ENCODE data around the gene CLPTM1.

Gene CLPTM1

GRCh38 chr19:45025264-45025663 is 70.1 kb downstream of the CLPTM1 start:
- no peaks in the 10 kb centered on the region for H3K79me1 ChIP-seq (ENCODE audit: low read depth, low read length)
- no peak overlapping the region for H3K4me2 ChIP-seq (ENCODE audit: insufficient read depth, low read length, poor library complexity, severe bottlenecking)
- no peak overlapping the region for H2BK12ac ChIP-seq (ENCODE audit: low read length)
- no peaks in the 10 kb centered on the region for H3K4me1 ChIP-seq (ENCODE audit: control insufficient read depth in 2 of 2, insufficient read depth in 1 of 2, low read depth in 1 of 2, low read length in 2 of 2)
- no peaks in the 10 kb centered on the region for H3K27me3 ChIP-seq (ENCODE audit: control insufficient read depth in 3 of 3, insufficient read depth in 3 of 3, low read depth in 1 of 3, low read length in 3 of 3)
- no peak overlapping the region for H2BK120ac ChIP-seq (ENCODE audit: low read depth, low read length)
- no peak overlapping the region for H4K8ac ChIP-seq (ENCODE audit: low read depth, low read length)
- no peaks in the 10 kb centered on the region for H3K36me3 ChIP-seq (replicated peaks in 1 of 2; ENCODE audit: control insufficient read depth in 2 of 2, insufficient read depth in 2 of 2, low read length in 2 of 2)
- no peak overlapping the region for H2BK5ac ChIP-seq (ENCODE audit: low read length)
- no peak overlapping the region for H4K91ac ChIP-seq (ENCODE audit: low read depth, low read length, poor library complexity)
- no peak overlapping the region for H3K27ac ChIP-seq (replicated peaks; ENCODE audit: low read length)
- no peak overlapping the region for H3K4ac ChIP-seq (ENCODE audit: low read length)
- no peak overlapping the region for H3K14ac ChIP-seq (ENCODE audit: low read length)
- H3K18ac ChIP-seq (ENCODE audit: low read length), result no peak overlapping the region
- no peak for DNase-seq (ENCODE audit: low spot score)
- peak overlapping the region; percentile 80 for H3K23ac ChIP-seq (ENCODE audit: low read depth, low read length, poor library complexity)
- no CpG with 5 or more reads among the region's 9 CpGs for WGBS, 2 donors (ENCODE audit: extremely low coverage in 2 of 2, insufficient read length in 2 of 2, insufficient replicate concordance in 1 of 2)
- peaks cover 0 to 2% of the 10 kb centered on the region in 2 donors for H3K9me3 ChIP-seq (replicated peaks in 1 of 2; ENCODE audit: control insufficient read depth in 2 of 2, insufficient read depth in 1 of 2, low read depth in 1 of 2, low read length in 2 of 2)
- no peak overlapping the region for H2AK5ac ChIP-seq (ENCODE audit: low read depth, low read length)
- H3K4me3 ChIP-seq (ENCODE audit: low read length in 2 of 2), result no peak overlapping the region
- H3K9ac ChIP-seq (ENCODE audit: low read depth, low read length, poor library complexity), result no peak overlapping the region
- no peak overlapping the region for H2AFZ ChIP-seq (ENCODE audit: low read length)
- no peak overlapping the region for H2BK15ac ChIP-seq (ENCODE audit: low read length)

GRCh38 chr19:45027371-45027770 is 72.2 kb downstream of the CLPTM1 start:
- Histone ChIP-seq H3K14ac (ENCODE audit: low read length) (no peak overlapping the region), H3K36me3 (replicated peaks in 1 of 2; ENCODE audit: control insufficient read depth in 2 of 2, insufficient read depth in 2 of 2, low read length in 2 of 2) (peaks cover 0 to 2% of the 10 kb centered on the region in 2 donors), H3K4ac (ENCODE audit: low read length) (no peak overlapping the region), H3K4me2 (ENCODE audit: insufficient read depth, low read length, poor library complexity, severe bottlenecking) (no peak overlapping the region), H3K27ac (replicated peaks; ENCODE audit: low read length) (no peak overlapping the region), H2BK5ac (ENCODE audit: low read length) (no peak overlapping the region), H2AFZ (ENCODE audit: low read length) (no peak overlapping the region), H4K8ac (ENCODE audit: low read depth, low read length) (no peak overlapping the region), H2BK120ac (ENCODE audit: low read depth, low read length) (no peak overlapping the region), H3K4me3 (ENCODE audit: low read length in 2 of 2) (no peak overlapping the region), H3K27me3 (ENCODE audit: control insufficient read depth in 3 of 3, insufficient read depth in 3 of 3, low read depth in 1 of 3, low read length in 3 of 3) (no peaks in the 10 kb centered on the region), H2BK15ac (ENCODE audit: low read length) (no peak overlapping the region), H3K79me1 (ENCODE audit: low read depth, low read length) (no peaks in the 10 kb centered on the region), H4K91ac (ENCODE audit: low read depth, low read length, poor library complexity) (no peak overlapping the region), H2AK5ac (ENCODE audit: low read depth, low read length) (no peak overlapping the region), H3K4me1 (ENCODE audit: control insufficient read depth in 2 of 2, insufficient read depth in 1 of 2, low read depth in 1 of 2, low read length in 2 of 2) (no peaks in the 10 kb centered on the region), H2BK12ac (ENCODE audit: low read length) (no peak overlapping the region), H3K9me3 (replicated peaks in 1 of 2; ENCODE audit: control insufficient read depth in 2 of 2, insufficient read depth in 1 of 2, low read depth in 1 of 2, low read length in 2 of 2) (peaks cover 0 to 3% of the 10 kb centered on the region in 2 donors), H3K23ac (ENCODE audit: low read depth, low read length, poor library complexity) (no peak overlapping the region), H3K9ac (ENCODE audit: low read depth, low read length, poor library complexity) (no peak overlapping the region), H3K18ac (ENCODE audit: low read length) (no peak overlapping the region)
- no CpG with 5 or more reads among the region's 2 CpGs for WGBS, 2 donors (ENCODE audit: extremely low coverage in 2 of 2, insufficient read length in 2 of 2, insufficient replicate concordance in 1 of 2)
- DNase-seq (ENCODE audit: low spot score), result no peak

GRCh38 chr19:45030825-45031224 is 75.6 kb downstream of the CLPTM1 start:
- Histone ChIP-seq H3K14ac (ENCODE audit: low read length) (no peak overlapping the region), H2AK5ac (ENCODE audit: low read depth, low read length) (no peak overlapping the region), H3K18ac (ENCODE audit: low read length) (no peak overlapping the region), H3K36me3 (replicated peaks in 1 of 2; ENCODE audit: control insufficient read depth in 2 of 2, insufficient read depth in 2 of 2, low read length in 2 of 2) (peaks cover 0 to 2% of the 10 kb centered on the region in 2 donors), H3K4ac (ENCODE audit: low read length) (no peak overlapping the region), H3K23ac (ENCODE audit: low read depth, low read length, poor library complexity) (no peak overlapping the region), H2BK120ac (ENCODE audit: low read depth, low read length) (no peak overlapping the region), H3K4me3 (ENCODE audit: low read length in 2 of 2) (no peak overlapping the region), H3K4me1 (ENCODE audit: control insufficient read depth in 2 of 2, insufficient read depth in 1 of 2, low read depth in 1 of 2, low read length in 2 of 2) (no peaks in the 10 kb centered on the region), H2BK12ac (ENCODE audit: low read length) (no peak overlapping the region), H2BK15ac (ENCODE audit: low read length) (no peak overlapping the region), H3K27me3 (ENCODE audit: control insufficient read depth in 3 of 3, insufficient read depth in 3 of 3, low read depth in 1 of 3, low read length in 3 of 3) (no peaks in the 10 kb centered on the region), H2AFZ (ENCODE audit: low read length) (no peak overlapping the region), H4K91ac (ENCODE audit: low read depth, low read length, poor library complexity) (no peak overlapping the region), H4K8ac (ENCODE audit: low read depth, low read length) (no peak overlapping the region), H3K9ac (ENCODE audit: low read depth, low read length, poor library complexity) (no peak overlapping the region), H3K79me1 (ENCODE audit: low read depth, low read length) (no peaks in the 10 kb centered on the region), H3K4me2 (ENCODE audit: insufficient read depth, low read length, poor library complexity, severe bottlenecking) (no peak overlapping the region), H2BK5ac (ENCODE audit: low read length) (no peak overlapping the region), H3K27ac (replicated peaks; ENCODE audit: low read length) (no peak overlapping the region), H3K9me3 (replicated peaks in 1 of 2; ENCODE audit: control insufficient read depth in 2 of 2, insufficient read depth in 1 of 2, low read depth in 1 of 2, low read length in 2 of 2) (peaks cover 0 to 3% of the 10 kb centered on the region in 2 donors)
- WGBS, 2 donors (ENCODE audit: extremely low coverage in 2 of 2, insufficient read length in 2 of 2, insufficient replicate concordance in 1 of 2), result no CpG with 5 or more reads among the region's 6 CpGs
- DNase-seq (ENCODE audit: low spot score), result no peak

GRCh38 chr19:45032421-45032820 is 77.2 kb downstream of the CLPTM1 start:
- Histone ChIP-seq H3K4ac (ENCODE audit: low read length) (no peak overlapping the region), H3K23ac (ENCODE audit: low read depth, low read length, poor library complexity) (no peak overlapping the region), H2BK12ac (ENCODE audit: low read length) (no peak overlapping the region), H3K27me3 (ENCODE audit: control insufficient read depth in 3 of 3, insufficient read depth in 3 of 3, low read depth in 1 of 3, low read length in 3 of 3) (no peaks in the 10 kb centered on the region), H3K36me3 (replicated peaks in 1 of 2; ENCODE audit: control insufficient read depth in 2 of 2, insufficient read depth in 2 of 2, low read length in 2 of 2) (peaks cover 0 to 2% of the 10 kb centered on the region in 2 donors), H3K27ac (replicated peaks; ENCODE audit: low read length) (no peak overlapping the region), H3K14ac (ENCODE audit: low read length) (no peak overlapping the region), H2BK15ac (ENCODE audit: low read length) (no peak overlapping the region), H3K9ac (ENCODE audit: low read depth, low read length, poor library complexity) (no peak overlapping the region), H3K18ac (ENCODE audit: low read length) (no peak overlapping the region), H2BK120ac (ENCODE audit: low read depth, low read length) (no peak overlapping the region), H3K4me1 (ENCODE audit: control insufficient read depth in 2 of 2, insufficient read depth in 1 of 2, low read depth in 1 of 2, low read length in 2 of 2) (no peaks in the 10 kb centered on the region), H4K91ac (ENCODE audit: low read depth, low read length, poor library complexity) (no peak overlapping the region), H2AFZ (ENCODE audit: low read length) (peak overlapping the region; percentile 57), H3K79me1 (ENCODE audit: low read depth, low read length) (no peaks in the 10 kb centered on the region), H4K8ac (ENCODE audit: low read depth, low read length) (no peak overlapping the region), H2AK5ac (ENCODE audit: low read depth, low read length) (peak overlapping the region; percentile 13), H3K4me3 (ENCODE audit: low read length in 2 of 2) (no peak overlapping the region), H2BK5ac (ENCODE audit: low read length) (no peak overlapping the region), H3K4me2 (ENCODE audit: insufficient read depth, low read length, poor library complexity, severe bottlenecking) (no peak overlapping the region), H3K9me3 (replicated peaks in 1 of 2; ENCODE audit: control insufficient read depth in 2 of 2, insufficient read depth in 1 of 2, low read depth in 1 of 2, low read length in 2 of 2) (peaks cover 0 to 1% of the 10 kb centered on the region in 2 donors)
- WGBS, 2 donors (ENCODE audit: extremely low coverage in 2 of 2, insufficient read length in 2 of 2, insufficient replicate concordance in 1 of 2), result no CpG with 5 or more reads among the region's 18 CpGs
- no peak for DNase-seq (ENCODE audit: low spot score)

Data from neuronal stem cell (in vitro differentiated cells).